ENCODE results near the gene AHNAK2.

Gene AHNAK2

DNA sequence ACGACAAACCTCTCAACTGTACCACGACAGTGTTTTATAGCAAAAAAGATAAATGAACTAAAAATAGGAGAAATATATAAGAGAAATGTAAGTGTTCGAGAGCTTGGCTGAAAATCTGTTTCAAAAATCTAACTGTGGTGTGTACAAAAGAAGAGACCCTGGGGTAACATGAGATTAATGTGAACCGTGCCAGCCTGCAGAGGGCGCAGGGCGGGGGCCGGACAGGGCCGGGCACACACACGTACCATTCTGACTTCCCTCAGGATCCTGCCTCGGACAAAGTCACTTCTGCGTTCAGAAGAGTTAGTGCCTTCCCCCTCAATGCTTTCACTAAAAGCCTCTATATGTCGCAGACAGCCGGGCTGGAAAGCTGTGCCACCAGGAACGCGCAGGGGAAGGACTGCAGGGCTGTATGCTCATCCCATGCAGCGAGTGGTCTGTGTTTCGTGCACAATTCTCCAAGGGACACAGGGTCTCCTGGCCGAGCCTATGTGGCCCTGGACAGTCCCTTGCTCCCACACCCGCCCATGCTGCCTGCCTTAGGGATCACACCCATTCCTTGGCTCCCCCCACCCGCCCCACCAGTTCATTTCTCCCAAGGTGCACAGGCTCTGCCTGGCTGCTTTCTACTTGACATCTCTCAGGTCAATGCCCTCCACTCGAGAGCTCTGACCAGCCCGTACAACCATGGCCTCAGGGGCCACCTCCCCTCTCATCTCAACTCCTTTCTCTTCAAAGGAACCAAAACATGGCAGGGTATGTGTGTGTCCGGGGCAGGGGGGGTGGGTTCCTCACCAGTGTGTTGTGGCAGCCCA, 34.2 kb upstream of the AHNAK2 start:
- Histone ChIP-seq H3K4me3 (replicated peaks; ENCODE audit: insufficient read depth, low read length) (no peak overlapping the region), H3K27ac (replicated peaks) (no peak overlapping the region), H3K27me3 (ENCODE audit: insufficient read depth, poor library complexity, severe bottlenecking) (no peaks in the 10 kb centered on the region)
- no peak for TF ChIP-seq POLR2AphosphoS5 (IDR thresholded peaks at IDR 0.05; ENCODE audit: low read depth)
- TF ChIP-seq, protein P1, sequence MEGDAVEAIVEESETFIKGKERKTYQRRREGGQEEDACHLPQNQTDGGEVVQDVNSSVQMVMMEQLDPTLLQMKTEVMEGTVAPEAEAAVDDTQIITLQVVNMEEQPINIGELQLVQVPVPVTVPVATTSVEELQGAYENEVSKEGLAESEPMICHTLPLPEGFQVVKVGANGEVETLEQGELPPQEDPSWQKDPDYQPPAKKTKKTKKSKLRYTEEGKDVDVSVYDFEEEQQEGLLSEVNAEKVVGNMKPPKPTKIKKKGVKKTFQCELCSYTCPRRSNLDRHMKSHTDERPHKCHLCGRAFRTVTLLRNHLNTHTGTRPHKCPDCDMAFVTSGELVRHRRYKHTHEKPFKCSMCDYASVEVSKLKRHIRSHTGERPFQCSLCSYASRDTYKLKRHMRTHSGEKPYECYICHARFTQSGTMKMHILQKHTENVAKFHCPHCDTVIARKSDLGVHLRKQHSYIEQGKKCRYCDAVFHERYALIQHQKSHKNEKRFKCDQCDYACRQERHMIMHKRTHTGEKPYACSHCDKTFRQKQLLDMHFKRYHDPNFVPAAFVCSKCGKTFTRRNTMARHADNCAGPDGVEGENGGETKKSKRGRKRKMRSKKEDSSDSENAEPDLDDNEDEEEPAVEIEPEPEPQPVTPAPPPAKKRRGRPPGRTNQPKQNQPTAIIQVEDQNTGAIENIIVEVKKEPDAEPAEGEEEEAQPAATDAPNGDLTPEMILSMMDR (IDR thresholded peaks at IDR 0.05; ENCODE audit: insufficient read depth, low read length) = peak; percentile 38
- DNase-seq (ENCODE audit: low read depth in 1 of 2, low spot score in 1 of 2) = peak in 1 of 2 experiments; percentile 61

DNA sequence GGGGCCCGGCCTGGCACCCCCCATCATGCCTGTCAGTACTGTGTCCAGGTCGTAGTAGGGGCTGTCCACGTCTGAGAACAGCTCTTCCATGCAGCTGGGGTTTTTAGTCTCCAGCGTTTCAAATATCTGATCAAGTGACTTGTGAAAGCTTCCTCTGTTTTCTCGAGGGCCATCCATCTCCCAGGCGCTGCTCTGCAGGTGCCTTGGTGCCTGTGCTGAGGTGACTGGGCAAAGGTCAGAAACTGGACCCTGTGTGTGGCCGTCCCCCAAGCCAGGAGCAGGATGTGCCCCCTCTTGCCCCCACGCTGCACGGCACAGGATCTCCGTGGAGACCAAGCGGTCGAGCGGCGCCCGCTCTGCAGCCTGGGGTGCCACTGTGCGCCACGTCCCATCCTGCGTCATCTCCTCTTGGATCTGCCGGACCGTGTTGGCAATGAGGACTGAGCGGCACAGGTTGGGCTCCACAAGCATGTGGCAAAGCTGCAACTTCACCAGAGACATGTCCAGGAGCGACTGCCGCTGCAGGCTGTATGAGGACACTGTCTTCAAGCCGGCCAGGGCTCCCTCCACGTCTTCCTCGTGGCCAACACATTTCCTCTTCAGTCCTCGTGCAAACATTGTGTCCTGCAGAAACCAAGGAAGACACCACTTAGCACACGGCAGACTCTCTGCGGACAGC, 33.3 kb upstream of the AHNAK2 start:
- Histone ChIP-seq H3K4me3 (replicated peaks; ENCODE audit: insufficient read depth, low read length) (no peak overlapping the region), H3K27me3 (ENCODE audit: insufficient read depth, poor library complexity, severe bottlenecking) (no peaks in the 10 kb centered on the region), H3K27ac (replicated peaks) (no peak overlapping the region)
- DNase-seq (ENCODE audit: low read depth in 1 of 2, low spot score in 1 of 2) = no peak
- TF ChIP-seq POLR2AphosphoS5 (IDR thresholded peaks at IDR 0.05; ENCODE audit: low read depth) = no peak
- TF ChIP-seq GABPA (IDR thresholded peaks at IDR 0.05; ENCODE audit: low read depth) = no peak
- TF ChIP-seq, protein P1 (IDR thresholded peaks at IDR 0.05; ENCODE audit: insufficient read depth, low read length) = no peak
- no peak for TF ChIP-seq SPI1 (IDR thresholded peaks at IDR 0.05; ENCODE audit: borderline replicate concordance, low read depth)
- TF ChIP-seq, protein P2, sequence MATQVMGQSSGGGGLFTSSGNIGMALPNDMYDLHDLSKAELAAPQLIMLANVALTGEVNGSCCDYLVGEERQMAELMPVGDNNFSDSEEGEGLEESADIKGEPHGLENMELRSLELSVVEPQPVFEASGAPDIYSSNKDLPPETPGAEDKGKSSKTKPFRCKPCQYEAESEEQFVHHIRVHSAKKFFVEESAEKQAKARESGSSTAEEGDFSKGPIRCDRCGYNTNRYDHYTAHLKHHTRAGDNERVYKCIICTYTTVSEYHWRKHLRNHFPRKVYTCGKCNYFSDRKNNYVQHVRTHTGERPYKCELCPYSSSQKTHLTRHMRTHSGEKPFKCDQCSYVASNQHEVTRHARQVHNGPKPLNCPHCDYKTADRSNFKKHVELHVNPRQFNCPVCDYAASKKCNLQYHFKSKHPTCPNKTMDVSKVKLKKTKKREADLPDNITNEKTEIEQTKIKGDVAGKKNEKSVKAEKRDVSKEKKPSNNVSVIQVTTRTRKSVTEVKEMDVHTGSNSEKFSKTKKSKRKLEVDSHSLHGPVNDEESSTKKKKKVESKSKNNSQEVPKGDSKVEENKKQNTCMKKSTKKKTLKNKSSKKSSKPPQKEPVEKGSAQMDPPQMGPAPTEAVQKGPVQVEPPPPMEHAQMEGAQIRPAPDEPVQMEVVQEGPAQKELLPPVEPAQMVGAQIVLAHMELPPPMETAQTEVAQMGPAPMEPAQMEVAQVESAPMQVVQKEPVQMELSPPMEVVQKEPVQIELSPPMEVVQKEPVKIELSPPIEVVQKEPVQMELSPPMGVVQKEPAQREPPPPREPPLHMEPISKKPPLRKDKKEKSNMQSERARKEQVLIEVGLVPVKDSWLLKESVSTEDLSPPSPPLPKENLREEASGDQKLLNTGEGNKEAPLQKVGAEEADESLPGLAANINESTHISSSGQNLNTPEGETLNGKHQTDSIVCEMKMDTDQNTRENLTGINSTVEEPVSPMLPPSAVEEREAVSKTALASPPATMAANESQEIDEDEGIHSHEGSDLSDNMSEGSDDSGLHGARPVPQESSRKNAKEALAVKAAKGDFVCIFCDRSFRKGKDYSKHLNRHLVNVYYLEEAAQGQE (IDR thresholded peaks at IDR 0.05; ENCODE audit: insufficient replicate concordance, low read depth) = no peak

DNA sequence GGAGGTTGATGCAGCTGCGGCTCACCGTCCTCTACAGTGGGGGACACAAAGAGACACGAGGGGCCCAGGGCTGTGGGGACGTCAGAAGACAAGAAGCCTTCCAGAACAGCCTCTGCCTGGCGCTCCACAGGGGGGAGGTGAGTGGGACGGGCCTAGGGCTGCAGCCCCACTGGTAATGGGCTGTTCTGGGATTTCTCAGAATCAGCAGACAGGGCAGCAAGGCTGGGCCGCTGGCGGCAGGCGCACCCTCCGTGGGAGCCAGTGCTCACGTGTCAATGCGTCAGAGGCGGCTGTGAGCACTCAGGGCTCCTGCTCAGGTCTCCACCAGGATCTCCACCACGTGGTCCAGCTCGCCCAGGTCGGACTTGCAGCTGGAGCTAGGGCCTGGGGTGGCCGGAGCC, 32.7 kb upstream of the AHNAK2 start:
- Histone ChIP-seq H3K27ac (replicated peaks) (no peak overlapping the region), H3K4me3 (replicated peaks; ENCODE audit: insufficient read depth, low read length) (no peak overlapping the region), H3K27me3 (ENCODE audit: insufficient read depth, poor library complexity, severe bottlenecking) (no peaks in the 10 kb centered on the region)
- no peak for TF ChIP-seq POLR2AphosphoS5 (IDR thresholded peaks at IDR 0.05; ENCODE audit: low read depth)
- TF ChIP-seq, protein P2 (IDR thresholded peaks at IDR 0.05; ENCODE audit: insufficient replicate concordance, low read depth) = no peak
- TF ChIP-seq SPI1 (IDR thresholded peaks at IDR 0.05; ENCODE audit: borderline replicate concordance, low read depth) = no peak
- TF ChIP-seq, protein P1 (IDR thresholded peaks at IDR 0.05; ENCODE audit: insufficient read depth, low read length) = no peak
- TF ChIP-seq GABPA (IDR thresholded peaks at IDR 0.05; ENCODE audit: low read depth) = no peak
- DNase-seq (ENCODE audit: low read depth in 1 of 2, low spot score in 1 of 2) = no peak

Data from HL-60 (cell line).